ENCODE results near the gene AMBN.

GRCh38 chr4:70654605-70655011 is 62.6 kb downstream of the AMBN start:
- TF ChIP-seq CTCF (IDR thresholded peaks at IDR 0.05) = no peak
- TF ChIP-seq EP300 (IDR thresholded peaks at IDR 0.05; ENCODE audit: borderline replicate concordance in 1 of 2, low read depth in 1 of 2, low read length in 1 of 2) = no peak
- TF ChIP-seq, protein P1, sequence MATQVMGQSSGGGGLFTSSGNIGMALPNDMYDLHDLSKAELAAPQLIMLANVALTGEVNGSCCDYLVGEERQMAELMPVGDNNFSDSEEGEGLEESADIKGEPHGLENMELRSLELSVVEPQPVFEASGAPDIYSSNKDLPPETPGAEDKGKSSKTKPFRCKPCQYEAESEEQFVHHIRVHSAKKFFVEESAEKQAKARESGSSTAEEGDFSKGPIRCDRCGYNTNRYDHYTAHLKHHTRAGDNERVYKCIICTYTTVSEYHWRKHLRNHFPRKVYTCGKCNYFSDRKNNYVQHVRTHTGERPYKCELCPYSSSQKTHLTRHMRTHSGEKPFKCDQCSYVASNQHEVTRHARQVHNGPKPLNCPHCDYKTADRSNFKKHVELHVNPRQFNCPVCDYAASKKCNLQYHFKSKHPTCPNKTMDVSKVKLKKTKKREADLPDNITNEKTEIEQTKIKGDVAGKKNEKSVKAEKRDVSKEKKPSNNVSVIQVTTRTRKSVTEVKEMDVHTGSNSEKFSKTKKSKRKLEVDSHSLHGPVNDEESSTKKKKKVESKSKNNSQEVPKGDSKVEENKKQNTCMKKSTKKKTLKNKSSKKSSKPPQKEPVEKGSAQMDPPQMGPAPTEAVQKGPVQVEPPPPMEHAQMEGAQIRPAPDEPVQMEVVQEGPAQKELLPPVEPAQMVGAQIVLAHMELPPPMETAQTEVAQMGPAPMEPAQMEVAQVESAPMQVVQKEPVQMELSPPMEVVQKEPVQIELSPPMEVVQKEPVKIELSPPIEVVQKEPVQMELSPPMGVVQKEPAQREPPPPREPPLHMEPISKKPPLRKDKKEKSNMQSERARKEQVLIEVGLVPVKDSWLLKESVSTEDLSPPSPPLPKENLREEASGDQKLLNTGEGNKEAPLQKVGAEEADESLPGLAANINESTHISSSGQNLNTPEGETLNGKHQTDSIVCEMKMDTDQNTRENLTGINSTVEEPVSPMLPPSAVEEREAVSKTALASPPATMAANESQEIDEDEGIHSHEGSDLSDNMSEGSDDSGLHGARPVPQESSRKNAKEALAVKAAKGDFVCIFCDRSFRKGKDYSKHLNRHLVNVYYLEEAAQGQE (IDR thresholded peaks at IDR 0.05; ENCODE audit: low read depth, low read length) = no peak
- no peak for TF ChIP-seq JUND (IDR thresholded peaks at IDR 0.05)
- no peak for TF ChIP-seq RFX5 (IDR thresholded peaks at IDR 0.05; ENCODE audit: low read length)
- no peak for TF ChIP-seq CHD2 (IDR thresholded peaks at IDR 0.05; ENCODE audit: low read length, partially characterized antibody)
- TF ChIP-seq MEF2A (IDR thresholded peaks at IDR 0.05; ENCODE audit: borderline replicate concordance, low read depth) = no peak
- no peak for TF ChIP-seq MAX (IDR thresholded peaks at IDR 0.05; ENCODE audit: low read depth)
- TF ChIP-seq, protein P2, sequence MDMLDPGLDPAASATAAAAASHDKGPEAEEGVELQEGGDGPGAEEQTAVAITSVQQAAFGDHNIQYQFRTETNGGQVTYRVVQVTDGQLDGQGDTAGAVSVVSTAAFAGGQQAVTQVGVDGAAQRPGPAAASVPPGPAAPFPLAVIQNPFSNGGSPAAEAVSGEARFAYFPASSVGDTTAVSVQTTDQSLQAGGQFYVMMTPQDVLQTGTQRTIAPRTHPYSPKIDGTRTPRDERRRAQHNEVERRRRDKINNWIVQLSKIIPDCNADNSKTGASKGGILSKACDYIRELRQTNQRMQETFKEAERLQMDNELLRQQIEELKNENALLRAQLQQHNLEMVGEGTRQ (IDR thresholded peaks at IDR 0.05; ENCODE audit: borderline replicate concordance, low read depth, low read length) = no peak
- no peak for TF ChIP-seq POLR2AphosphoS5 (IDR thresholded peaks at IDR 0.05; ENCODE audit: low read depth, low read length)

Measured in SK-N-SH (cell line).